ENCODE data around the gene CPSF4. TPM values are rescaled to one million over a fixed set of nuclear protein-coding genes. Genes with fewer than 3 reads are reported as not detected.

CPSF4 gene
- total RNA-seq, 1 donor, result 101 TPM

GRCh38 chr7:99395616-99396327 lies 43.0 kb upstream of the CPSF4 start:
- Histone ChIP-seq H3K4me2 (ENCODE audit: insufficient read depth, low read length) (no peak overlapping the region), H4K20me1 (ENCODE audit: insufficient read depth, low read length) (peaks cover 24% of the 10 kb centered on the region), H3K27me3 (ENCODE audit: insufficient read depth, low read length) (no peaks in the 10 kb centered on the region), H3K4me1 (ENCODE audit: insufficient read depth, low read length) (no peaks in the 10 kb centered on the region), H3K27ac (ENCODE audit: low read depth, low read length) (no peak overlapping the region), H3K9me3 (ENCODE audit: low read depth, low read length) (no peaks in the 10 kb centered on the region), H3K4me3 (ENCODE audit: insufficient read depth, low read length) (no peak overlapping the region), H3K79me2 (ENCODE audit: insufficient read depth, low read length) (peaks cover 31% of the 10 kb centered on the region), H3K36me3 (ENCODE audit: insufficient read depth, low read length) (peaks cover 81% of the 10 kb centered on the region), H2AFZ (ENCODE audit: low read length) (no peak overlapping the region)
- no peak for TF ChIP-seq CTCF (IDR thresholded peaks at IDR 0.05; ENCODE audit: extremely low read depth, low read depth, low read length)
- DNase-seq (ENCODE audit: insufficient read length, low spot score, missing footprints), result peak; percentile 70

GRCh38 chr7:99396418-99397296 lies 42.1 kb upstream of the CPSF4 start:
- peaks cover 28% of the 10 kb centered on the region for H3K79me2 ChIP-seq (ENCODE audit: insufficient read depth, low read length)
- peak; percentile 77 for DNase-seq (ENCODE audit: insufficient read length, low spot score, missing footprints)
- peaks cover 27% of the 10 kb centered on the region for H4K20me1 ChIP-seq (ENCODE audit: insufficient read depth, low read length)
- peaks cover 80% of the 10 kb centered on the region for H3K36me3 ChIP-seq (ENCODE audit: insufficient read depth, low read length)
- H3K27ac ChIP-seq (ENCODE audit: low read depth, low read length), result no peak overlapping the region
- H3K4me3 ChIP-seq (ENCODE audit: insufficient read depth, low read length), result no peak overlapping the region
- no peak overlapping the region for H2AFZ ChIP-seq (ENCODE audit: low read length)
- no peaks in the 10 kb centered on the region for H3K27me3 ChIP-seq (ENCODE audit: insufficient read depth, low read length)
- no peaks in the 10 kb centered on the region for H3K9me3 ChIP-seq (ENCODE audit: low read depth, low read length)
- TF ChIP-seq CTCF (IDR thresholded peaks at IDR 0.05; ENCODE audit: extremely low read depth, low read depth, low read length), result no peak
- H3K4me1 ChIP-seq (ENCODE audit: insufficient read depth, low read length), result no peaks in the 10 kb centered on the region
- no peak overlapping the region for H3K4me2 ChIP-seq (ENCODE audit: insufficient read depth, low read length)

GRCh38 chr7:99397297-99397983 lies 41.3 kb upstream of the CPSF4 start:
- no peak overlapping the region for H3K4me2 ChIP-seq (ENCODE audit: insufficient read depth, low read length)
- no peaks in the 10 kb centered on the region for H3K9me3 ChIP-seq (ENCODE audit: low read depth, low read length)
- no peak overlapping the region for H3K27ac ChIP-seq (ENCODE audit: low read depth, low read length)
- no peak overlapping the region for H3K4me3 ChIP-seq (ENCODE audit: insufficient read depth, low read length)
- no peak for TF ChIP-seq CTCF (IDR thresholded peaks at IDR 0.05; ENCODE audit: extremely low read depth, low read depth, low read length)
- H3K79me2 ChIP-seq (ENCODE audit: insufficient read depth, low read length), result peaks cover 28% of the 10 kb centered on the region
- DNase-seq (ENCODE audit: insufficient read length, low spot score, missing footprints), result peak; percentile 71
- peaks cover 23% of the 10 kb centered on the region for H4K20me1 ChIP-seq (ENCODE audit: insufficient read depth, low read length)
- H3K36me3 ChIP-seq (ENCODE audit: insufficient read depth, low read length), result peaks cover 81% of the 10 kb centered on the region
- H3K4me1 ChIP-seq (ENCODE audit: insufficient read depth, low read length), result no peaks in the 10 kb centered on the region
- H3K27me3 ChIP-seq (ENCODE audit: insufficient read depth, low read length), result no peaks in the 10 kb centered on the region
- H2AFZ ChIP-seq (ENCODE audit: low read length), result no peak overlapping the region
